Astrocyte of the spinal cord (primary cell): ENCODE data around the gene ULK4.

ENCODE experiments used
- DNase-seq: peaks from one replicate; pipeline ENCODE4 v3.0.0; 2011; ENCODE audit warnings: low read depth, low spot score
- H3K4me3 ChIP-seq: 2 replicates; pipeline ENCODE4 v1.5.1; 2011; ENCODE audit warnings: low read depth, mild to moderate bottlenecking, low read length, moderate library complexity
- in situ Hi-C: cut with HindIII; loops from 2 replicates; pipeline ENCODE4 v1.10.0; 2017; ENCODE audit warnings: low sequenced_read_pairs
- TF ChIP-seq, protein P1 (sequence below): IDR thresholded peaks from 2 replicates; pipeline ENCODE4 v1.5.1; 2012; ENCODE audit warnings: low read depth, mild to moderate bottlenecking, low read length, inconsistent platforms

The ULK4 gene

DNA sequence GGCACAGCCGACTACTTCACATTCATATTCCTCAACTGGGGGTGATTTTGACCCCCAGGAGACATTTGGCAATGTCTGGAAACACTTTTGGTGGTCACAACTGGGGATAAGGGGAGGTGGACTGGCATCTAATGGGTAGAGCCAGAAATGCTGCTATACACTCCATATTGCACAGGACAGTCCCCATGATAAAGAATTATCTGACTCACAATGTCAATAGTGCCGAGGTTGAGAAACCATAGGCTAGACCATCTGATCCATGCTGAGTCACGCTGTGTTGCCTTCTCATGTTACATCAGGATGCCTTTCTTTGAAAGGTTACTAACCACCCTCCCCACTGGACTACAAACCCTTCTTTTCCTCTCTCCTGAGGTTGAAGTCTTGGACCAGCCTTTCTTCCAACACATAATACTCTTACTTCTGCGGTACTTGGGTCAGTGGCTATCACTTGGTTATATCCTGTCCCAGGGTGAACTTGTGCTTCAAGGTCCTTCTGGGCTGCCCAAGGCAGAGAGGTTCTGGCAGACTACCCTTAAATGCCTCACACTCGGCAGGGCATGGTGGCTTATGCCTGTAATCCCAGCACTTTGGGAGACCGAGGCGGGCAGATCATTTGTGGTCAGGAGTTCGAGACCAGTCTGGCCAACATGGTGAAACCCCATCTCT, 693.8 kb downstream of the ULK4 start:
- peak; percentile 97 for DNase-seq
- in situ Hi-C loops, result no loop called here
- TF ChIP-seq, protein P1, sequence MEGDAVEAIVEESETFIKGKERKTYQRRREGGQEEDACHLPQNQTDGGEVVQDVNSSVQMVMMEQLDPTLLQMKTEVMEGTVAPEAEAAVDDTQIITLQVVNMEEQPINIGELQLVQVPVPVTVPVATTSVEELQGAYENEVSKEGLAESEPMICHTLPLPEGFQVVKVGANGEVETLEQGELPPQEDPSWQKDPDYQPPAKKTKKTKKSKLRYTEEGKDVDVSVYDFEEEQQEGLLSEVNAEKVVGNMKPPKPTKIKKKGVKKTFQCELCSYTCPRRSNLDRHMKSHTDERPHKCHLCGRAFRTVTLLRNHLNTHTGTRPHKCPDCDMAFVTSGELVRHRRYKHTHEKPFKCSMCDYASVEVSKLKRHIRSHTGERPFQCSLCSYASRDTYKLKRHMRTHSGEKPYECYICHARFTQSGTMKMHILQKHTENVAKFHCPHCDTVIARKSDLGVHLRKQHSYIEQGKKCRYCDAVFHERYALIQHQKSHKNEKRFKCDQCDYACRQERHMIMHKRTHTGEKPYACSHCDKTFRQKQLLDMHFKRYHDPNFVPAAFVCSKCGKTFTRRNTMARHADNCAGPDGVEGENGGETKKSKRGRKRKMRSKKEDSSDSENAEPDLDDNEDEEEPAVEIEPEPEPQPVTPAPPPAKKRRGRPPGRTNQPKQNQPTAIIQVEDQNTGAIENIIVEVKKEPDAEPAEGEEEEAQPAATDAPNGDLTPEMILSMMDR, result no peak
- no peak overlapping the region for H3K4me3 ChIP-seq

DNA sequence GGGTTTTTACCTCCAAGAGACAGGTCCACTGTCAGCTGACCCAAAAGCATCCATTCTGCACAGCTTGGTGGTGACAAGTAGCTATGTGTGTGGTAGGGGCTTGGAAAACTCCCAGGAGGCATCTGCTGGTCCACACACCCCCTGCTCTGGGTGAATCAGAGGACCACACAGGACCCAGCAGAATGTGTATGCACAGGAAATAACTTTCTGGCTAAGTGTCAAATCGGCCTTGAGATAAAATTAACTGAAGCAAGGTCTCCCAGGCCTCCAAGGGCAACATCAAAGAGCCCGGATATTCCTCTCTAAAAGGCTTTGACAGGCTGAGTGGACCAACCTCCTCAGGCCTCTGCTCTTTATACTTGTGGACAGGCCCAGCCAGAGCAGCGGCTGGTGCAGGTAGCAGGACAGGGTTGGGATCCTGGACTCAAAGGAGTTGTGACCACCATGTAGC, 696.1 kb downstream of the ULK4 start:
- TF ChIP-seq, protein P1, result no peak
- no peak overlapping the region for H3K4me3 ChIP-seq
- DNase-seq, result peak; percentile 88
- in situ Hi-C loops, result no loop called here

DNA sequence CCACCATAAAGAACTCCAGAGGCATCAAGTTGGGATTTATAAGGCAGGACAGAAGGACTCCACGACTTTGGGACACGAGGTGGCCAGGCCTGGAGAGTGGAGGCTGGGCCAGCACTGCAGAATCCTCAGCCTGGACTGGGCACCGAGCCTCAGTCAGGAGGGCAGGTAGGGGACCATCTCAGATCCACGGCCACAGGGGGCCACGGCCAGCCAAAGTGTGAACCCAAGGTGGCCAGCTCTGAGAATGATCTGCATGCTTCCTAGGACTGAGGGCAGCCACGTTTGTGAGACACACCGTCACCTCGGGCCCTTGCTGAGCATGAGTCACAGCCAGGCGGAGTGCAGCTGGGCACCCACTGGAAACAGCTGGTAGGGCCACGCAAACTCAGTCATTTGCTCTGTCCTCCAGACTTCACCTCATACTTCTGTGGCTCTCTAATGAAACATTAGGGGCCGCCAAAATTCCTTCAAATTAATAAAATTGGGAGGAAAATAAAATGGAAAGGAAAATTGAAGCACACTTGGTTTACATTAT, 696.8 kb downstream of the ULK4 start:
- in situ Hi-C loops, result no loop called here
- peak; percentile 66 for DNase-seq
- H3K4me3 ChIP-seq, result no peak overlapping the region
- TF ChIP-seq, protein P1, result no peak

DNA sequence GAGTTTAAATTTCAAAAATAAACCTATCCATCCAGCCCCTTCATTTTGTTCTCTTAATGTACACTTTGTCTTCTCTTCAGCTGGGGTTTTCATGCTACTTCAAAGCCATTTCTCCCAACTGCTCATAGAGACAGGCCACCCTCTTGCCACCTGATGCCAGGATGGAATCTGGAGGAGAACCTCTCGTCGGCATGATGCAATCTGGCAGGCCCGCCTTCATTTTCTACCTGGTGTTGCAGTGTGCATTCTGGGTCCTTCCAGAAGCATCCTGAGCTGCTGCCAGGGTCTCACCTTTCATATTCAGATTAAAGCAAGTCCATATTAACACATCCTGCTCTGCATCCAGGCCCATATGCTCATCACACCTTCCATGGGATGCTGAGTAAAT, 701.8 kb downstream of the ULK4 start:
- H3K4me3 ChIP-seq, result no peak overlapping the region
- DNase-seq, result no peak
- in situ Hi-C loops, result no loop called here
- TF ChIP-seq, protein P1, result no peak

DNA sequence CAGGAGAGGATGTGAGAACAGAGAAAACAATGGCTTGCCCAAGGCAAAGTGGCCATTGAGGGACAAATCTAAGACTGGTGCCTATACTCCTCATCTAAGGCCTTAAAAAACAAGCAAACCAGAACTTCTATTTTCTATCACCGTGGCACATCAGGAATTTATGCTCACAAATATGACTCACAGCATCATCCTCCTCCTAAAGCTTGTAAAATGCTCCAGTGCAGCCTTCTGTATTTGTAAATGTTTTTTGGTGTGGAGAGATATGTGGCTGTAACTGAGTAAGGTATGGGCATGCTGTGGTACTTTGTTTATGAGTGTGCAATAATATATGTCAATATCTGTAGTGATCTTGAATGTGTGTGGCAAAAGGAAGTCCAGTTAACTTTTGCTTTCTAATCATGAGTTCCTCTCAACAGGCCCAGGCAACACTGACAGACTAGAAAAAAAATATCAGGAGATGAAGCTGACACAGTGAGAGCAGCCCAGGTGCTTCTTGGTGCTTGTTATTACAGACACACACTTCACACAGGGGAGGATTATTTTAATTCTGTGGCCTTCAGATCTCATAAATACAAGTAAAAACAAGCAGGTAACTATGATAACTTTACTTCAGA, 702.3 kb downstream of the ULK4 start:
- DNase-seq, result peak; percentile 59
- H3K4me3 ChIP-seq, result no peak overlapping the region
- in situ Hi-C loops, result no loop called here
- TF ChIP-seq, protein P1, result no peak

DNA sequence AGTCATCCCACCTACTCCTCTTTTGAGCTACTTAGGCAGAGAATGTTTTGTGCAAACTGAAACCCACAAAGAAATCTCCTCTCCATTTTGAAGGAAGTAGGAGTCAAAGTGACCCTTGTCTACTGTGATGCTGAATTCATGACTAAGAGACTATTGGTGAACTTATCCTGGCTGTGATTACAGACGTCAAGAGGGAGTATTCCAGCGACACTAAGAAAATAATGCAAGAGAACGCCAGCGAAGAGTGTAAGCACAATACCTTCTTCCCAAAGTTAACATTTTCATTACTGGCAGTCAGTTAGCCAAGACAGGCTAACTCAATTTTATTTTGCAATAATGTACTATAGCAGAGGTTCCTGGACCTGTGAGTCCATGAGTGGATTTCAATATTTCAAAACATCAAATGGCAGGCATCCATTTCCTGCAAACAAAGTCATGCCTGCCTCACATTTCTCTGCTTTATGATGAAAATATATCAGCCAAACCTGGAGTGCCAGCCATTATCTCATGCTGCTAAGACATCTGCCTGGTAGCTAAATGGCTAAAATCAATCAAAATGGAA, 703.6 kb downstream of the ULK4 start:
- no peak overlapping the region for H3K4me3 ChIP-seq
- TF ChIP-seq, protein P1, result no peak
- in situ Hi-C loops, result no loop called here
- DNase-seq, result no peak
